Breast epithelium (tissue), 3 donors: ENCODE results near the gene TSR3.

Source experiments
- POLR2A ChIP-seq: fragments of 450-650 bp; IDR thresholded peaks from one replicate; pipeline ENCODE4 v1.6.1; 2016; ENCODE audit warnings: antibody characterized with exemption, mild to moderate bottlenecking, moderate library complexity
- POLR2AphosphoS5 ChIP-seq, 3 donors: sonication (generic); formaldehyde crosslinking; IDR thresholded peaks; one replicate each; pipeline ENCODE4 v1.6.1; 2017; ENCODE audit warnings: antibody characterized with exemption in 3 of 3

- TF ChIP-seq POLR2AphosphoS5 (IDR thresholded peaks at IDR 0.05) (no peak), POLR2A (no peak)
Measured at GRCh38 chr16:1387331-1387730, 35.7 kb upstream of the TSR3 start.
